Neuronal stem cell (in vitro differentiated cells): ENCODE results near the gene LIPA.

Experiments used
- DNase-seq: peaks from one replicate; pipeline ENCODE4 v3.0.0-alpha.2; 2013; ENCODE audit warnings: low spot score
- H2AFZ ChIP-seq: one replicate; pipeline ENCODE4 v1.6.1; 2013; ENCODE audit warnings: mild to moderate bottlenecking, low read length, inconsistent platforms
- H2AK5ac ChIP-seq: 2 replicates; pipeline ENCODE4 v1.6.1; 2013; ENCODE audit warnings: low read depth, mild to moderate bottlenecking, inconsistent platforms, low read length, moderate library complexity, mixed read lengths
- H2BK120ac ChIP-seq: 2 replicates; pipeline ENCODE4 v1.6.1; 2013; ENCODE audit warnings: low read depth, mild to moderate bottlenecking, inconsistent platforms, low read length, moderate library complexity, mixed read lengths
- H2BK12ac ChIP-seq: one replicate; pipeline ENCODE4 v1.6.1; 2013; ENCODE audit warnings: low read length, inconsistent platforms
- H2BK15ac ChIP-seq: 2 replicates; pipeline ENCODE4 v1.6.1; 2013; ENCODE audit warnings: mild to moderate bottlenecking, low read length, inconsistent platforms, mixed read lengths
- H2BK5ac ChIP-seq: one replicate; pipeline ENCODE4 v1.6.1; 2013; ENCODE audit warnings: inconsistent platforms, mild to moderate bottlenecking, low read length, moderate library complexity
- H3K14ac ChIP-seq: one replicate; pipeline ENCODE4 v1.6.1; 2013; ENCODE audit warnings: low read length, inconsistent platforms
- H3K18ac ChIP-seq: 2 replicates; pipeline ENCODE4 v1.6.1; 2013; ENCODE audit warnings: low read length, inconsistent platforms
- H3K23ac ChIP-seq: 2 replicates; pipeline ENCODE4 v1.6.1; 2013; ENCODE audit warnings: low read depth, mild to moderate bottlenecking, mixed read lengths, low read length, inconsistent platforms; ENCODE audit not compliant: poor library complexity
- H3K27ac ChIP-seq: replicated peaks from 3 replicates; pipeline ENCODE4 v1.5.1; 2013; ENCODE audit warnings: low read length, inconsistent platforms
- H3K27me3 ChIP-seq, 3 experiments: 2 replicates each; pipeline ENCODE4 v1.6.1; 2013; ENCODE audit warnings: low read length in 3 of 3, mild to moderate bottlenecking in 2 of 3, inconsistent platforms in 1 of 3, low read depth in 1 of 3, mixed read lengths in 1 of 3, moderate library complexity in 1 of 3; ENCODE audit not compliant: control insufficient read depth in 3 of 3, insufficient read depth in 3 of 3
- H3K36me3 ChIP-seq, 2 donors: replicated peaks in 1 of 2; 2 replicates each; pipeline ENCODE4 v1.6.1; 2013; ENCODE audit warnings: low read length in 2 of 2; ENCODE audit not compliant: control insufficient read depth in 2 of 2, insufficient read depth in 2 of 2
- H3K4ac ChIP-seq: 2 replicates; pipeline ENCODE4 v1.6.1; 2013; ENCODE audit warnings: inconsistent platforms, mild to moderate bottlenecking, low read length, moderate library complexity
- H3K4me1 ChIP-seq, 2 donors: 1 replicate in 1 of 2; 2 replicates in 1 of 2; pipeline ENCODE4 v1.6.1; 2013; ENCODE audit warnings: low read length in 2 of 2, low read depth in 1 of 2; ENCODE audit not compliant: control insufficient read depth in 2 of 2, insufficient read depth in 1 of 2
- H3K4me2 ChIP-seq: one replicate; pipeline ENCODE4 v1.6.1; 2013; ENCODE audit warnings: mild to moderate bottlenecking, low read length, inconsistent platforms; ENCODE audit not compliant: insufficient read depth, poor library complexity, severe bottlenecking
- H3K4me3 ChIP-seq, 2 donors: 2 replicates each; pipeline ENCODE4 v1.5.1; 2013; ENCODE audit warnings: low read length in 2 of 2, mild to moderate bottlenecking in 2 of 2, inconsistent platforms in 1 of 2, moderate library complexity in 1 of 2
- H3K79me1 ChIP-seq: one replicate; pipeline ENCODE4 v1.6.1; 2013; ENCODE audit warnings: low read depth, mild to moderate bottlenecking, inconsistent platforms, low read length, moderate library complexity
- H3K9ac ChIP-seq: one replicate; pipeline ENCODE4 v1.6.1; 2013; ENCODE audit warnings: mild to moderate bottlenecking, low read depth, low read length, inconsistent platforms; ENCODE audit not compliant: poor library complexity
- H3K9me3 ChIP-seq, 2 donors: replicated peaks in 1 of 2; 2 replicates each; pipeline versions ENCODE3 to v1.6.1; 2013; ENCODE audit warnings: low read length in 2 of 2, mild to moderate bottlenecking in 2 of 2, inconsistent platforms in 1 of 2, low read depth in 1 of 2, mixed read lengths in 1 of 2, moderate library complexity in 1 of 2; ENCODE audit not compliant: control insufficient read depth in 2 of 2, insufficient read depth in 1 of 2
- H4K8ac ChIP-seq: one replicate; pipeline ENCODE4 v1.6.1; 2013; ENCODE audit warnings: low read depth, mild to moderate bottlenecking, inconsistent platforms, low read length, moderate library complexity
- H4K91ac ChIP-seq: one replicate; pipeline ENCODE4 v1.6.1; 2013; ENCODE audit warnings: low read length, low read depth, mild to moderate bottlenecking, inconsistent platforms; ENCODE audit not compliant: poor library complexity
- WGBS, 2 donors: extraction: QIAGEN DNeasy Blood & Tissue Kit; methylation state at CpG; one replicate each; pipeline ENCODE4 v1.1.7; 2013; ENCODE audit warnings: missing lambda C conversion rate in 2 of 2, mixed read lengths in 1 of 2; ENCODE audit not compliant: insufficient read length in 2 of 2, insufficient replicate concordance in 1 of 2; ENCODE audit errors: extremely low coverage in 2 of 2; 5-methylcytosine and 5-hydroxymethylcytosine counted together

The LIPA gene

GRCh38 chr10:89241486-89242344, 9.9 kb downstream of the LIPA start:
- no peak overlapping the region for H3K18ac ChIP-seq
- no peaks in the 10 kb centered on the region for H3K79me1 ChIP-seq
- H3K14ac ChIP-seq, result no peak overlapping the region
- H3K4me1 ChIP-seq, result peaks cover 4 to 7% of the 10 kb centered on the region in 2 donors
- no peak overlapping the region for H2BK12ac ChIP-seq
- no CpG with 5 or more reads among the region's 3 CpGs for WGBS, 2 donors
- H4K8ac ChIP-seq, result no peak overlapping the region
- DNase-seq, result no peak
- no peak overlapping the region for H2BK120ac ChIP-seq
- H3K4ac ChIP-seq, result no peak overlapping the region
- no peak overlapping the region for H2AK5ac ChIP-seq
- H3K27me3 ChIP-seq, result no peaks in the 10 kb centered on the region
- no peak overlapping the region for H3K4me2 ChIP-seq
- H3K9me3 ChIP-seq, result no peaks in the 10 kb centered on the region
- H3K9ac ChIP-seq, result no peak overlapping the region
- H3K27ac ChIP-seq, result no peak overlapping the region
- no peak overlapping the region for H2BK15ac ChIP-seq
- no peak overlapping the region for H2BK5ac ChIP-seq
- H2AFZ ChIP-seq, result no peak overlapping the region
- H3K4me3 ChIP-seq, result no peak overlapping the region
- H3K36me3 ChIP-seq, result peaks cover 0 to 1% of the 10 kb centered on the region in 2 donors
- H4K91ac ChIP-seq, result no peak overlapping the region
- no peak overlapping the region for H3K23ac ChIP-seq

GRCh38 chr10:89241026-89241425, 10.5 kb downstream of the LIPA start:
- no peak overlapping the region for H2AFZ ChIP-seq
- H4K91ac ChIP-seq, result no peak overlapping the region
- no peak overlapping the region for H2BK120ac ChIP-seq
- no CpG with 5 or more reads among the region's 3 CpGs for WGBS, 2 donors
- no peak overlapping the region for H3K4me2 ChIP-seq
- no peaks in the 10 kb centered on the region for H3K79me1 ChIP-seq
- H3K4me3 ChIP-seq, result no peak overlapping the region
- no peak overlapping the region for H2BK15ac ChIP-seq
- no peak overlapping the region for H3K14ac ChIP-seq
- no peak overlapping the region for H3K9ac ChIP-seq
- no peak overlapping the region for H2BK5ac ChIP-seq
- H3K27me3 ChIP-seq, result no peaks in the 10 kb centered on the region
- H3K9me3 ChIP-seq, result no peaks in the 10 kb centered on the region
- H3K36me3 ChIP-seq, result peaks cover 0 to 1% of the 10 kb centered on the region in 2 donors
- H3K4me1 ChIP-seq, result peaks cover 4 to 7% of the 10 kb centered on the region in 2 donors
- no peak overlapping the region for H2BK12ac ChIP-seq
- H3K27ac ChIP-seq, result no peak overlapping the region
- H3K23ac ChIP-seq, result no peak overlapping the region
- no peak for DNase-seq
- H3K18ac ChIP-seq, result no peak overlapping the region
- no peak overlapping the region for H3K4ac ChIP-seq
- H2AK5ac ChIP-seq, result no peak overlapping the region
- no peak overlapping the region for H4K8ac ChIP-seq

- WGBS, 2 donors, result no CpG with 5 or more reads among the region's 3 CpGs
Measured at GRCh38 chr10:89240519-89240918, 11.1 kb downstream of the LIPA start.

GRCh38 chr10:89238956-89239644, 12.5 kb downstream of the LIPA start:
- no CpG with 5 or more reads among the region's 5 CpGs for WGBS, 2 donors
- H2BK15ac ChIP-seq, result no peak overlapping the region

More at GRCh38 chr10:89240519-89240918, 11.1 kb downstream of the LIPA start:
- H4K91ac ChIP-seq, result no peak overlapping the region
- H3K27me3 ChIP-seq, result no peaks in the 10 kb centered on the region
- no peak overlapping the region for H3K27ac ChIP-seq
- H3K9ac ChIP-seq, result no peak overlapping the region
- H3K4me2 ChIP-seq, result no peak overlapping the region
- no peak overlapping the region for H3K14ac ChIP-seq
- no peak overlapping the region for H3K23ac ChIP-seq
- no peak overlapping the region for H2BK5ac ChIP-seq
- H3K36me3 ChIP-seq, result peaks cover 0 to 1% of the 10 kb centered on the region in 2 donors
- no peak overlapping the region for H3K4ac ChIP-seq
- no peak overlapping the region for H2BK120ac ChIP-seq
- H2BK12ac ChIP-seq, result no peak overlapping the region
- H2AFZ ChIP-seq, result no peak overlapping the region
- H2BK15ac ChIP-seq, result no peak overlapping the region
- no peak overlapping the region for H2AK5ac ChIP-seq
- H3K18ac ChIP-seq, result no peak overlapping the region
- H3K4me3 ChIP-seq, result no peak overlapping the region
- DNase-seq, result no peak
- H4K8ac ChIP-seq, result no peak overlapping the region
- H3K79me1 ChIP-seq, result no peaks in the 10 kb centered on the region
- H3K4me1 ChIP-seq, result peaks cover 4 to 8% of the 10 kb centered on the region in 2 donors
- no peaks in the 10 kb centered on the region for H3K9me3 ChIP-seq

More at GRCh38 chr10:89238956-89239644, 12.5 kb downstream of the LIPA start:
- Histone ChIP-seq H4K8ac (no peak overlapping the region), H4K91ac (no peak overlapping the region), H3K14ac (no peak overlapping the region), H3K23ac (no peak overlapping the region), H3K27me3 (peaks cover 0 to 7% (median 0%) of the 10 kb centered on the region in 3 experiments), H2BK120ac (no peak overlapping the region), H3K4me3 (no peak overlapping the region), H2BK5ac (no peak overlapping the region), H3K36me3 (peaks cover 0 to 1% of the 10 kb centered on the region in 2 donors), H2BK12ac (no peak overlapping the region), H3K4ac (no peak overlapping the region), H3K4me1 (peaks cover 4 to 15% of the 10 kb centered on the region in 2 donors), H2AK5ac (no peak overlapping the region), H3K4me2 (no peak overlapping the region), H3K27ac (no peak overlapping the region), H3K9me3 (no peaks in the 10 kb centered on the region), H3K18ac (no peak overlapping the region), H3K79me1 (no peaks in the 10 kb centered on the region), H2AFZ (no peak overlapping the region), H3K9ac (no peak overlapping the region)
- DNase-seq, result no peak
